Esophagus muscularis mucosa (tissue), 4 donors: ENCODE data around the gene NOP10.

Source experiments
- CTCF ChIP-seq, 3 experiments: fragments of 200-600 bp in 2 of 3; fragments of 450-650 bp in 1 of 3; sonication (generic) in 2 of 3; IDR thresholded peaks; one replicate each; pipeline ENCODE4 v1.5.1; 2017 to 2019; ENCODE audit warnings: antibody characterized with exemption in 3 of 3, mild to moderate bottlenecking in 2 of 3, moderate library complexity in 1 of 3
- EP300 ChIP-seq: sonication (generic); formaldehyde crosslinking; IDR thresholded peaks from one replicate; pipeline ENCODE4 v1.6.1; 2017; ENCODE audit warnings: antibody characterized with exemption
- POLR2A ChIP-seq: fragments of 450-650 bp; IDR thresholded peaks from one replicate; pipeline ENCODE4 v1.6.1; 2017; ENCODE audit warnings: antibody characterized with exemption, moderate library complexity, mild to moderate bottlenecking, low read depth
- POLR2AphosphoS5 ChIP-seq, 2 donors: sonication (generic); formaldehyde crosslinking; IDR thresholded peaks; one replicate each; pipeline ENCODE4 v1.6.1; 2017; ENCODE audit warnings: antibody characterized with exemption in 2 of 2

GRCh38 chr15:34304613-34305012 lies 38.3 kb downstream of the NOP10 start:
- TF ChIP-seq CTCF (IDR thresholded peaks at IDR 0.05) (no peak), POLR2A (no peak), EP300 (no peak), POLR2AphosphoS5 (IDR thresholded peaks at IDR 0.05) (no peak)
